AG04449 (cell line): ENCODE data around the gene SLC25A12.

Source experiments
- CTCF ChIA-PET: fragments of 350-600 bp; formaldehyde crosslinking; extraction: SDS; loops from one replicate; lab custom pipeline; 2021; ENCODE audit warnings: antibody characterized with exemption; lab: Yijun Ruan, JAX
- POLR2A ChIA-PET: fragments of 400-600, 350-600 bp; formaldehyde crosslinking; extraction: SDS; loops from one replicate; lab custom pipeline; 2020; ENCODE audit warnings: antibody characterized with exemption, inconsistent platforms; lab: Yijun Ruan, JAX
- DNase-seq: peaks from one replicate; pipeline ENCODE4 v3.0.0-alpha.2; 2010; ENCODE audit warnings: low read depth, low spot score
- H3K4me3 ChIP-seq: 2 replicates; pipeline ENCODE4 v1.5.1; 2011; ENCODE audit warnings: low read depth, mild to moderate bottlenecking, control low read depth, low read length
- CTCF ChIP-seq: IDR thresholded peaks from one replicate; pipeline ENCODE4 v1.5.1; 2011; ENCODE audit warnings: mild to moderate bottlenecking, moderate library complexity, low read length, control low read depth, inconsistent platforms; ENCODE audit not compliant: insufficient read depth; ENCODE audit errors: missing control alignments

Gene SLC25A12

GRCh38 chr2:171864357-171864985 is 29.6 kb downstream of the SLC25A12 start:
- no peak overlapping the region for H3K4me3 ChIP-seq
- DNase-seq = no peak
- ChIA-PET POLR2A (no interaction called here), CTCF (no interaction called here)
- TF ChIP-seq CTCF = no peak

DNA sequence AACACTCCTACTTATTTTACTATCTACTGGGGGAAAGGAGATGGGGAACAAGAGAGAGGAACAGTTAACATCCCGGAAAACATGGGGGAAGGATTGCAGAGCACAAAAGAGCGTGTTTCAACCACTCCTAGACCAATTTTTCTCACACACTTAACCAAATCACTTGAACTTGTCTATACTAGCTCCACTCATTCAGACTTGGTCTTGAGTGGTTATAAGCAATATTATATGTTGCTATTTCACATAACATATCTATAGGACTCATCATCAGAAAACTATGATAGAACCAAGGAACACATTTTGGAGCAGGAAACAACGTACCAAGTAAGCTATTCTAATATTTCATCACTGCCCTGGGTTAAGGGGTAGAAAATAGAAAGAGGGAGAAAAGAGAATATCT is 31.5 kb downstream of the SLC25A12 start:
- H3K4me3 ChIP-seq = no peak overlapping the region
- ChIA-PET CTCF (no interaction called here), POLR2A (no interaction called here)
- no peak for DNase-seq
- TF ChIP-seq CTCF = no peak

GRCh38 chr2:171858397-171858958 is 35.6 kb downstream of the SLC25A12 start:
- no peak for TF ChIP-seq CTCF
- DNase-seq = no peak
- ChIA-PET CTCF (no interaction called here), POLR2A (no interaction called here)
- no peak overlapping the region for H3K4me3 ChIP-seq

GRCh38 chr2:171855401-171855800 is 38.6 kb downstream of the SLC25A12 start:
- TF ChIP-seq CTCF = no peak
- CTCF ChIA-PET = no interaction called here
- POLR2A ChIA-PET = no interaction called here
- H3K4me3 ChIP-seq = no peak overlapping the region
- DNase-seq = peak; percentile 42

- no peak for DNase-seq
- POLR2A ChIA-PET = no interaction called here
- CTCF ChIA-PET = no interaction called here
- H3K4me3 ChIP-seq = no peak overlapping the region
- no peak for TF ChIP-seq CTCF
Measured at GRCh38 chr2:171852366-171852888, 41.6 kb downstream of the SLC25A12 start.

DNA sequence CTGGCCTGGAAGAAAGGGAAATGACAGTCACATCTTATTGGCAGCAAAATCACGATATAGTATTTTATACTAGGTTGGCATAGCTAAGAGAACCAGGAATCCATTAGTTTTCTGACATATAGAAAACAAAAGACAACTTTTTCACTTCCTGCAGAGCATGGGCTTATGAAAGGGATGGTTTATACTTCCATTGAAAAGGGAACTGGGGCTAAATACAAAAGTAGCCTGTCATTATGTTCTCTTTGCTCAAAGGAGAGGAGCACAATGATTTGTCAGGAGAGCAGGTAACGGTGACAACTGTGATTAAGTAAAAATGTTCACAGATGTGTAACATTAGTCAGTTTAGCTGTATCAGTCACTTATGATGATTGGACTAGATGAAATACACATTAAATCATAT is 46.4 kb downstream of the SLC25A12 start:
- TF ChIP-seq CTCF = no peak
- DNase-seq = no peak
- POLR2A ChIA-PET = no interaction called here
- CTCF ChIA-PET = no interaction called here
- no peak overlapping the region for H3K4me3 ChIP-seq
